ENCODE measurements around the gene TAC3.
"Not testable (repeated sequence)": the region's sequence is repeated elsewhere in the genome, so short reads cannot be mapped to it uniquely, and the experiment has no call there.

Gene TAC3

GRCh38 chr12:56983386-56983785, 32.9 kb downstream of the TAC3 start:
- Histone ChIP-seq H3K27ac (ENCODE audit: low read depth, low read length) (no peak overlapping the region), H3F3A (ENCODE audit: control insufficient read depth, insufficient read depth) (no peaks in the 10 kb centered on the region), H3K4me1 (ENCODE audit: control insufficient read depth, low read length) (peaks cover 9% of the 10 kb centered on the region), H3K9me2 (replicated peaks; ENCODE audit: control insufficient read depth, low read length) (no peaks in the 10 kb centered on the region), H3K9me3 (ENCODE audit: control insufficient read depth, insufficient read depth, low read length) (no peaks in the 10 kb centered on the region), H4K20me1 (ENCODE audit: control insufficient read depth, insufficient read depth, low read depth, low read length) (no peaks in the 10 kb centered on the region), H3K4me2 (ENCODE audit: low read length) (no peak overlapping the region), H3K79me2 (ENCODE audit: control insufficient read depth, low read length) (no peaks in the 10 kb centered on the region), H3K36me3 (ENCODE audit: control insufficient read depth, low read length) (no peaks in the 10 kb centered on the region), H3K4me3 (ENCODE audit: low read length) (no peak overlapping the region), H3K27me3 (ENCODE audit: control insufficient read depth, low read length) (peaks cover 7% of the 10 kb centered on the region)
- TF ChIP-seq CTCF (IDR thresholded peaks at IDR 0.05; ENCODE audit: low read depth, low read length, poor library complexity, severe bottlenecking) (no peak), EZH2phosphoT487 (IDR thresholded peaks at IDR 0.05; ENCODE audit: borderline replicate concordance, low read length) (no peak)

GRCh38 chr12:56982578-56983236, 33.6 kb downstream of the TAC3 start:
- not testable (repeated sequence) for H3K4me3 ChIP-seq (ENCODE audit: low read length); H3F3A ChIP-seq (ENCODE audit: control insufficient read depth, insufficient read depth); H4K20me1 ChIP-seq (ENCODE audit: control insufficient read depth, insufficient read depth, low read depth, low read length); H3K27me3 ChIP-seq (ENCODE audit: control insufficient read depth, low read length); H3K4me1 ChIP-seq (ENCODE audit: control insufficient read depth, low read length); H3K9me3 ChIP-seq (ENCODE audit: control insufficient read depth, insufficient read depth, low read length); H3K79me2 ChIP-seq (ENCODE audit: control insufficient read depth, low read length); H3K9me2 ChIP-seq (replicated peaks; ENCODE audit: control insufficient read depth, low read length); H3K27ac ChIP-seq (ENCODE audit: low read depth, low read length); H3K4me2 ChIP-seq (ENCODE audit: low read length); H3K36me3 ChIP-seq (ENCODE audit: control insufficient read depth, low read length)

GRCh38 chr12:56980941-56981530, 35.3 kb downstream of the TAC3 start:
- no peaks in the 10 kb centered on the region for H3F3A ChIP-seq (ENCODE audit: control insufficient read depth, insufficient read depth)
- H3K36me3 ChIP-seq (ENCODE audit: control insufficient read depth, low read length) = no peaks in the 10 kb centered on the region
- no peaks in the 10 kb centered on the region for H3K9me2 ChIP-seq (replicated peaks; ENCODE audit: control insufficient read depth, low read length)
- H3K4me3 ChIP-seq (ENCODE audit: low read length) = no peak overlapping the region
- no peaks in the 10 kb centered on the region for H4K20me1 ChIP-seq (ENCODE audit: control insufficient read depth, insufficient read depth, low read depth, low read length)
- no peaks in the 10 kb centered on the region for H3K4me1 ChIP-seq (ENCODE audit: control insufficient read depth, low read length)
- no peak overlapping the region for H3K27ac ChIP-seq (ENCODE audit: low read depth, low read length)
- H3K79me2 ChIP-seq (ENCODE audit: control insufficient read depth, low read length) = no peaks in the 10 kb centered on the region
- H3K27me3 ChIP-seq (ENCODE audit: control insufficient read depth, low read length) = no peaks in the 10 kb centered on the region; the same call in 1 of the 2 replicates
- TF ChIP-seq CTCF (IDR thresholded peaks at IDR 0.05; ENCODE audit: low read depth, low read length, poor library complexity, severe bottlenecking) (no peak), EZH2phosphoT487 (IDR thresholded peaks at IDR 0.05; ENCODE audit: borderline replicate concordance, low read length) (no peak)
- H3K9me3 ChIP-seq (ENCODE audit: control insufficient read depth, insufficient read depth, low read length) = no peaks in the 10 kb centered on the region
- no peak overlapping the region for H3K4me2 ChIP-seq (ENCODE audit: low read length)

GRCh38 chr12:56980268-56980667, 36.1 kb downstream of the TAC3 start:
- Histone ChIP-seq H3K9me2 (replicated peaks; ENCODE audit: control insufficient read depth, low read length) (no peaks in the 10 kb centered on the region), H3K4me3 (ENCODE audit: low read length) (no peak overlapping the region), H3K36me3 (ENCODE audit: control insufficient read depth, low read length) (no peaks in the 10 kb centered on the region), H3K27me3 (ENCODE audit: control insufficient read depth, low read length) (no peaks in the 10 kb centered on the region), H4K20me1 (ENCODE audit: control insufficient read depth, insufficient read depth, low read depth, low read length) (no peaks in the 10 kb centered on the region), H3K79me2 (ENCODE audit: control insufficient read depth, low read length) (no peaks in the 10 kb centered on the region), H3K4me2 (ENCODE audit: low read length) (no peak overlapping the region), H3K9me3 (ENCODE audit: control insufficient read depth, insufficient read depth, low read length) (no peaks in the 10 kb centered on the region), H3K4me1 (ENCODE audit: control insufficient read depth, low read length) (no peaks in the 10 kb centered on the region), H3K27ac (ENCODE audit: low read depth, low read length) (no peak overlapping the region), H3F3A (ENCODE audit: control insufficient read depth, insufficient read depth) (no peaks in the 10 kb centered on the region)
- no peak for TF ChIP-seq EZH2phosphoT487 (IDR thresholded peaks at IDR 0.05; ENCODE audit: borderline replicate concordance, low read length)
- no peak for TF ChIP-seq CTCF (IDR thresholded peaks at IDR 0.05; ENCODE audit: low read depth, low read length, poor library complexity, severe bottlenecking)

Data from DOHH2 (cell line).